Esophagus muscularis mucosa (tissue), 3 donors: Measurements from ENCODE around the gene CHCHD6.

Experiments
- CTCF ChIP-seq, 3 experiments: fragments of 200-600 bp in 2 of 3; fragments of 450-650 bp in 1 of 3; sonication (generic) in 2 of 3; IDR thresholded peaks; one replicate each; pipeline ENCODE4 v1.5.1; 2017 to 2019; ENCODE audit warnings: antibody characterized with exemption in 3 of 3, mild to moderate bottlenecking in 2 of 3, moderate library complexity in 1 of 3
- POLR2AphosphoS5 ChIP-seq, 2 donors: sonication (generic); formaldehyde crosslinking; IDR thresholded peaks; one replicate each; pipeline ENCODE4 v1.6.1; 2017; ENCODE audit warnings: antibody characterized with exemption in 2 of 2

- TF ChIP-seq CTCF (IDR thresholded peaks at IDR 0.05) = no peak
- no peak for TF ChIP-seq POLR2AphosphoS5 (IDR thresholded peaks at IDR 0.05)
Measured at GRCh38 chr3:126667631-126668449, 36.2 kb upstream of the CHCHD6 start.
